CMK (cell line): ENCODE data around the gene DNAH17.
"Not testable (repeated sequence)": the region's sequence is repeated elsewhere in the genome, so short reads cannot be mapped to it uniquely, and the experiment has no call there.

Experiments used
- DNase-seq: peaks from one replicate; pipeline ENCODE4 v3.0.0-alpha.2; 2010; ENCODE audit warnings: low read depth

The DNAH17 gene

GRCh38 chr17:78476149-78476548 lies 101.0 kb downstream of the DNAH17 start:
- DNase-seq, result no peak

GRCh38 chr17:78475211-78475610 lies 102.0 kb downstream of the DNAH17 start:
- DNase-seq, result no peak

DNA sequence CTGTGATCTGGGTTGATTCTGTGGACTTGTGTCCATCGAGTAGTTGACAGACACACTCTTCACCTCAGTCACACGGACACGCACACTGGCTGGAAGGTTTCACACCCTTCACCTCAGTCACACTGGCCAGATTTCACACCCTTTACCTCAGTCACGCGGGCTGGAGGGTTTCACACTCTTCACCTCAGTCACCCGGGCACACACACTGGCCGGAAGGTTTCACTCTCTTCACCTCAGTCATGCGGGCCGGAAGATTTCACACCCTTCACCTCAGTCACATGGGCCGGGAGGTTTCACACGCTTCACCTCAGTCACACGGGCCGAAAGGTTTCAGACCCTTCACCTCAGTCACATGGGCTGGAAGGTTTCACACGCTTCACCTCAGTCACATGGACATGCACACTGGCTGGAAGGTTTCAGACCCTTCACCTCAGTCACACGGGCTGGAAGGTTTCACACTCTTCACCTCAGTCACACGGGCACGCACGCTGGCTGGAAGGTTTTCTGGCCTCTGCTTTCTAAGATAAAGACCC lies 102.5 kb downstream of the DNAH17 start:
- DNase-seq, result no peak

GRCh38 chr17:78473951-78474613 lies 103.1 kb downstream of the DNAH17 start:
- DNase-seq, result no peak

DNA sequence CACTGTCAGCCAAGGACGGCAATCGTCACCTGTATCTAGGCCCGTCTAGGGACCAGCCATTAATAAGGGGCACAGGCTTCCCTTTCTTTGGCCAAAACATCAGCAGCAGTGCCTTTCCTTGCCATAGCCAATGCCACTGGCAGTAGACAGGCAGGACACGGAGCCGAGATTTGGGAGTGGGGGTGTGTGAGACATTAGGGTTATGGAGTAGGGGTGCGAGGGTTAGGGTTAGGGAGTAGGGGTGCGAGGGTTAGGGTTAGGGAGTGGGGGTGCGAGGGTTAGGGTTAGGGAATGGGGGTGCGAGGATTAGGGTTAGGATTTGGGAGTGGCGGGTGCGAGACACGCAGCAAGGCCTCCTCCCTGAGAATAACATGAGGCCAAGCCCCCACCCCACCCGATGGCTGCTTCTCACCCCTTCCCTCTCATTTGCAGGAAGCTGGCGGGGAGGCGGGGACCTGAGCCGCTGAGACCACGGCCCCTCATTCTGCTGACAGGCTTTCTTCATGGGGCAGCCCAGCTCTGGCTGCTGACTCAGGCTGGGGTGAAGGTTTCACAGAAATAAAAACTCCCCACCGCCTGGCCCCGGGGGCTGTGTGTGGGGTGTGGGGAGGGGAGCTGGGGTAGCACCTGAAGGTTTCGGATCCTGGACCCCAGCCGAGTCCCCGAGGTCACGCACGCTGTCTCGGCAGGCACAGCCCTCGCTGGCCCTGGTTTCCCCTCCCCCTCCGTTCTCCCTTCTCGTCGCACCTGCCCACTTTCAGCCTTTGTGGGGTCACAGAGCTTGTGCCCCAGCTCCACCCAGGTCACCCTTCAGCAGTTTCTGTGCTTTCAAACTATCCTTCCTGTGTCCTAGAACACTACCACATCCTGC lies 104.9 kb downstream of the DNAH17 start:
- no peak for DNase-seq

- DNase-seq, result no peak
Observed at GRCh38 chr17:78471635-78472034, 105.6 kb downstream of the DNAH17 start.

DNA sequence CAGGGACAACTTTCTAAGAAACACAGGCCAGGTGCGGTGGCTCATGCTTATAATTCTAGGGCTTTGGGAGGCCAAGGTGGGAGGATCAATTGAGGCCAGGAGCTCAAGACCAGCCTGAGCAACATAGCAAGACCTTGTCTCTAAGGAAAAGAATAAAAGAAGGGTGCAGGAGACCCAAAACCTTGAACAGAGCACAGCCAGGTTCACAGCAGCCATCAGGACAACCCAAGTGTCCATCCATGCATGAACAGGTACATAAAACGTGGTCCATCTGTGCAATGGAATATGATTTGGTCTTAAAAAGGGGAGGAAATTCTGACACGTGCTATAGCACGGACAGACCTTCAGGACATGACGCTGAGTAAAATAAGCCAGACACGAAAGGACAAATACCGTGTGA lies 107.8 kb downstream of the DNAH17 start:
- DNase-seq, result no peak

DNA sequence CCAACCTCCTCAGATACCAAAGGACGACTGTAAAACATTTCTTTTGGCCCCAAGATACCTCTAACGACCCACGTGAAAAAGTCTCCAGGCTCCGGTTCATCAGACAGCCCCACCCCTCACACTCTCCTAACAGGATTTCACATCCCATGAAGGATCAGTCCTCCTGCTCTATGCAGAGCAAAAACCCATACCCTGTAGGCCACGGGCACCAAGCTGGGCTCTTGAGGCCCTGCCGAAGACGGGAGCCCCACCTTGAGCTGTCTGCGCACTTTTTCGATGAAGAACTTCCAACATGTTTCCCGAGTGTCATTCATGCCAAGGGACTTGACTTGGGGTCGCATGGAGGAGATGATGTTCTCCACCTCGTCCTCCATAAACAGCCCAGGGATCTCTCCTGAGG lies 108.8 kb downstream of the DNAH17 start:
- DNase-seq, result no peak

DNA sequence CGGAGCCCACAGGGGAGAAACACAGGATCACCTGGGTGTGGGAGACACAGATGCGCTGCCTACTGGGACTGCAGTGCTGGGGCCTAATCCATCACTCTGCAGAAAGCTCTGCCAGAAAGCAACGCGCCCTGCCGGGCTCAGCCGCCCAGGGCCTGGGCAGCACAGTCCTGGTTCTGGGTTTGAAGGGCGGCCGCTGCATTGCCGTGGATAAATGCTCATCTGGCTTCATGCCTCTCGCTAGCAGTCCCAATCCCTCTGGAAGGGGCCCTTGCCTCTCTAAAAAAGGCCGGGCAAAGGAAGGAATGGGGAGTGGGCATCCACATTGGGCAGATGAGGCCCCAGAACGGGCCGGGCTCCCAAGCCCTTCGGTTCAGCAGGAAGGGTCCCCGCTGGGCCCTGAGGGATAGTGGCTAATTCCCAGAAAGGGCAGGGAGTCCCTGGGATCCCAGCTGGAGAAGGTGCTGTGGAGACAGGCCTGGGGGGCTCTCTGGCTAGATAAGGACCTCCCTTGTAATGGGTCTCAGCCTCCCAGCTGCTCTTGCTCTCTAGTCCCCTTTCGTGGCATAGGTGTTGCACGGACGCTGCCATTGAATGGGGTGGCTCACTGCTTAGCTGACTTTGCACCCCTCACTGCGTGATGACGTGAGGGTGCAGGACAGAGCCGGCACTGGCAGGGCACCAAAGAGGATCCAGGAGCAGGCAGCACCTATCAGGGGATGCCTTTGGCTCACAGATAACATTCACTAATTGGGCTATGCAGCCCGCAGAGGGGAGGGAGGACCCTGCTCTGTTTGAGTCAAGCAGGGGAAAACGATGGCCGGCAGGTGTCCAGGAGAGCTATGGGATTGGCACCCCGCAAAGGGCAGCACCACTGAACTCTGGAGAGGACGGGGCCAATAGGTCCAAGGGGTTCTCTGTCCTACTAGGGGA lies 110.1 kb downstream of the DNAH17 start:
- DNase-seq, result no peak

- DNase-seq, result not testable (repeated sequence)
Observed at GRCh38 chr17:78466109-78466785, 110.9 kb downstream of the DNAH17 start.

DNA sequence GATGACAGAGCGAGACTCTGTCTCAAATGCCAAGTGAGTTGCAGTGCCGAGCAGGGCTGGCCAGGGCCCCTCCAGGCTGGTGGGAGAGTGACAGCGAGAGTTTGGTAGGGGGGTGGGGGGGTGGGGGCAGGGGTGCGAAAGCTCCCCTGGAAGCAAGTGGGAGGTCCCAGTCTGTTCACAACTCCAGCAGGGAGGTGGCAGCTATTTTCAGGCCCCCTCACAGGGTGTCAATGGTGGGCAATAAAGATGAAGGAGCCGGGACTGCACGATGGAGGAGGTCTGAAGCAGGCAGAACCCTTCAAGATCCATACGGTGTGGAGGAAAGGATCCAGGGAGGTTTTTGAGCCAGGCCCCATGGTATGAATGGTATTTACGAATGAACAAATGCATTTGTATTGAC lies 115.0 kb downstream of the DNAH17 start:
- no peak for DNase-seq

DNA sequence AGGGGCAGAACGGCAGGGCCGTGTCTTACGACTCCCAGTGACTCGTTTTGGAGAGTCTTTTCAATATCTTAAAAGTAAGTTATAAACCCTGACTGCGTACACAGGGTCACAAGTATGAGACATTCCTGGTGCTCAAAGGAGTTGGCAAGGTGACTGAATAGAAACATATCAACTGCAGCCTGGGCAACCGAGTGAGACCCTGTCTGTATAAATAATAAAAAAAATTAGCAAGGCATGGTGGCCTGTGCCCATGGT lies 115.5 kb downstream of the DNAH17 start:
- no peak for DNase-seq

DNA sequence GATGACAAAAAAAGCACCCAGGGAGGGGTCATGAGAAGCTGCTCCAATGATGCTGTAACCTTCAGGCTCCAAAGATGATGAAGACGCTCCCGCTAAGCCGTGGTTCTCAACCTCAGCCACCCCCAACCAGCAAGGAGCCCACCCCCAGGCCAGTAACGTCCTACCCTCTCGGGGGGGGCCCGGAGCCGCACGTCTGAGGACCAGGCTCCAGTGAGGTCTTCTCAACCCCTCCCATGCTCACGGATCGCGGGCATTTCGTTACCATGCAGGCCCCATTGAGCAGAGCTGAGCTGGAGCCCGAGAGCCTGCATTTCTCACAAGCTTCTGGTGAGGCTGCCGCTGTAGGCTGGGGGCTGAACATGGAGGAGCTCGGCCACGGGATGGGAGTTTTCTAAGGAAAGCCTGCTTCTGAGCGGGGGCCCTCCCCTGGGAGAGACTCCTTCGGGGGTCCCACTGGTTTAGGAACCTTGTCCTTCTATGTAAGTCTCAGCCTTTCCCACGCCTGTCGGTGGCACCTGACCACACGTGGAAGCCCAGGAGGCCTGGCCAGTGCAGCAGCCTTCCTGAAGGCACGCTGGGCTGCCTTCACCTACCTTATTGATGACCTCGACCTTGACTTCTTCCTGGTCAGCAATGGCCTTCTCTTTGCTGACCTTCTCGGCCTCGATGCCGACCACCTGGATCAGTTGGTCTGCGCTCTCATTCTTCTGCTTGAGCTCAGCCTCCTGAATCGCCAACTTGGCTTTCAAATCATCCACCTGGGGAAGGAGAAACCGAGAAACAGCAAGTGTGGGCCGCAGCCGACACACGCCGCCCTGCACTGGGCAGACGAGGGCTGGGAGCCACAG lies 116.0 kb downstream of the DNAH17 start:
- DNase-seq, result no peak

GRCh38 chr17:78460176-78460675 lies 117.0 kb downstream of the DNAH17 start:
- DNase-seq, result no peak

DNA sequence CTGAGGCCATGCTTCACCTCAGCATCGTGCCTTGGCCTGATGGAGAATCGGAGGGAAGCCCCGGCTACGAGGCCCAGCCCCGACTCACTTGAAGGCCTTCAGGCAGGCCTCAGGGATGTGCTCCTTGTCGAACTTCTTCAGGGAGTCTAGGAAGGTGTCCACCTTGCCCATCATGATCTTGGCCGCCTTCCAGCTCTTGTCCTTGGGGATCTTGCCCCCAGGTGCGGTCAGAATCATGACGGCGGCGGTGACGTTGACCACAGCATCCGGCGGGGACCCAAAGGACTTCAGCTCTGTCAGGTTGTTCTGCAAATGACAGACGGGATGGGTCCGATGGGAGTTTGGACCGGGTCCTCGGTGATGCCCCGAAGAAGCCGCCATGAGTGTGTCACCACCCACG lies 117.5 kb downstream of the DNAH17 start:
- DNase-seq, result no peak

- DNase-seq, result no peak
Observed at GRCh38 chr17:78458736-78459335, 118.4 kb downstream of the DNAH17 start.

DNA sequence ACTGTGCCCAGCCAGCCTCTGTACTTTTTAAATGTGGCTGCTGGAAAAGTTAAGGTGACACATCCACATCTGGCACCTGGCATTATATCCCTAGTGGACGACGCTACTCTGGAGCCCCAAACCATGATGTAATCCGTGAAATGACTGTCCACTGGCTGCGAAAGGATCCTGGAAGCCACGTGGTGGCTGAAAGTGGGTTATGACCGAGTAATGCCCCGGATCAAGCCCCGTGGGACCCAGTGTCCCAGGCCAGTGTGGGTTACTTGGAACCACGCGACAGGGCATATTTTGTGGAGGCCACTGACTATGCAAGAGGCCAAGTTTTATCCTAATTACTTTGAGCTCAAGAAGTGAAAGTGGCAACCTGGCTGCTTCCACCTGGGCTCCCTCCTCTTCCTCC lies 119.1 kb downstream of the DNAH17 start:
- DNase-seq, result no peak

DNA sequence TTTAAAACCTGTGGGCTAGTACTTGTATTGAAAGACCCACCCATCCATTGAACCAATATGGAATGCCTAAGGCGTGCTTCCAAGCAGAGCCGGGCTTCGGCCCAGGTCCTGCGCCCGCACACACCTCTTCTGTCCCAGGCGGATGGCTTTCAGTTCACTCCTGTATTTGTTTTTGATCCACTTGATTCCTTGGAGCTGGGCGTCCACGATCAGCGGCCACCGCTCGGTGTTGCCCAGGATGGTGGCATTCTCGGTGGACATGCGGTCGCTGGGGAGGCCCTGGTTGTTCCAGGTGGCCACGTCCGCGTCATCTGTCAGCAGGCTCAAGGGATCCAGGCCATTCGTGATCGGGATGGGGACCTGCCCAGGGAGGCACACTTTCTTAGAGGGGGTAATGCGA lies 122.8 kb downstream of the DNAH17 start:
- no peak for DNase-seq

DNA sequence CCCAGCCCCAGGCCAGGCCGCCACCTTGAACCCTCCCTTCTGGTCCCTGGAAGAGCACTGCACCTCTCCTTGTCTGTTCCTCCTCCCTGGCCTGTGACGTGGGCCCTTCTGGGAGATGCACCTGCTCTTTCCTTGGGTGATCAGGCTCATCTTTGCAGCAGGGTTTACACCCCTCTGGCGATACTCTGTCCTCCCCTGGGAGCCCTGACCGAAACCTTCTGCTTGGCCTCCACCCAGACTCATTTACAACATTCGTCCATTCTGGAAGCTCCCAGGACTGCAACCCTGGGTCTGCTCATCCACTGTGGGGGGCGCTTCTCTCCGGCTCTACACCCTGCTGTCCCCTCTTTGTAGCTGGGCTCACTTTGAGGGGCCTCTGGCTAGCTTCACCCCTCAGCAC lies 125.4 kb downstream of the DNAH17 start:
- no peak for DNase-seq

- DNase-seq, result no peak
Observed at GRCh38 chr17:78450696-78451345, 126.4 kb downstream of the DNAH17 start.
